Activated CD4-positive, alpha-beta T cell treated with anti-CD3 and anti-CD28 coated beads, Interleukin-10, Interleukin-2, amounts not matched to agents 100 ng/mL and 50 ng/mL, durations not matched to agents 16 hours and 8 hours (primary cell): ENCODE measurements around the gene HDDC3.

Source experiments
- DNase-seq: peaks from one replicate; pipeline ENCODE4 v3.0.0-alpha.2; 2020

HDDC3 gene

GRCh38 chr15:90952901-90953677 is 20.7 kb upstream of the HDDC3 start:
- no peak for DNase-seq

- no peak for DNase-seq
These were observed 18.3 kb upstream of the HDDC3 start for GRCh38 chr15:90950676-90951075.

GRCh38 chr15:90949979-90950675 is 17.8 kb upstream of the HDDC3 start:
- DNase-seq = no peak

GRCh38 chr15:90948506-90948905 is 16.2 kb upstream of the HDDC3 start:
- no peak for DNase-seq

GRCh38 chr15:90947577-90948357 is 15.4 kb upstream of the HDDC3 start:
- no peak for DNase-seq

GRCh38 chr15:90946941-90947576 is 14.7 kb upstream of the HDDC3 start:
- DNase-seq = no peak

GRCh38 chr15:90946538-90946937 is 14.2 kb upstream of the HDDC3 start:
- DNase-seq = no peak

- no peak for DNase-seq
These were observed 12.7 kb upstream of the HDDC3 start for GRCh38 chr15:90945091-90945490.

GRCh38 chr15:90942354-90943120 is 10.2 kb upstream of the HDDC3 start:
- no peak for DNase-seq

- DNase-seq = no peak
These were observed 8.7 kb upstream of the HDDC3 start for GRCh38 chr15:90941038-90941437.

GRCh38 chr15:90939756-90940155 is 7.4 kb upstream of the HDDC3 start:
- DNase-seq = no peak

GRCh38 chr15:90938261-90938660 is 5.9 kb upstream of the HDDC3 start:
- no peak for DNase-seq

GRCh38 chr15:90936823-90937222 is 4.5 kb upstream of the HDDC3 start:
- no peak for DNase-seq

- DNase-seq = peak; percentile 97
These were observed 2.8 kb upstream of the HDDC3 start, which contains the start of gene UNC45A for GRCh38 chr15:90934949-90935751. Gene UNC45A (plus strand): TSS chr15:90935285. CDS start chr15:90935325, 40 bp downstream.

- DNase-seq = peak; percentile 94
These were observed 2.1 kb upstream of the HDDC3 start for GRCh38 chr15:90934256-90934948.

GRCh38 chr15:90933301-90933700 is 952 bp upstream of the HDDC3 start:
- no peak for DNase-seq

- DNase-seq = no peak
These were observed 277 bp upstream of the HDDC3 start for GRCh38 chr15:90932660-90932991.

GRCh38 chr15:90931575-90931827 is 848 bp downstream of the HDDC3 start:
- DNase-seq = no peak

- peak; percentile 44 for DNase-seq
These were observed 1.3 kb downstream of the HDDC3 start for GRCh38 chr15:90930861-90931574.

- no peak for DNase-seq
These were observed 2.9 kb downstream of the HDDC3 start for GRCh38 chr15:90929246-90930019.
